ENCODE results near the gene MARCHF3.

DNA sequence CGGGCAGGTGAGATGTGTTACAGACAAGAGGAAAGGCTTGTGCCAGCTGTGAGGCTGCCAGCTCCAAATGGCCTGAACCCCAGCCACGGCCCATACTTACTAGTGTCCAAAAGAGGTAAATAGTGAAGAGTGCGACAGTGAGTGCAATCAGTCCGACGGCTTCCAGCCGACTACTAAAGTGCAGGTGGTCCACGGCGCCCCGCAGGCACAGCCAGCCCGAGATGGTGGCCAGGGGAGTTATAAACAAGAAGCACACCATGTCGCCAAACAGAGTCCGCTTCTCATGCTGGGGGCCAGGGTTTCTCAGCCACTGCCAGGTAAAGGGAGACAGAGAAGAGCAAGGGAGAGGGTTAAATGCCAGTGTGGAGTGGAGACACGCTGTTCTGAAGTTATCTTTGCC lies 152.3 kb downstream of the MARCHF3 start:
- TF ChIP-seq TSHZ2 (CRISPR knock-in tag; IDR thresholded peaks at IDR 0.05) = no peak
- TF ChIP-seq ZNF70 (CRISPR knock-in tag; IDR thresholded peaks at IDR 0.05) = no peak
